Muscle layer of duodenum (tissue), 2 donors: ENCODE results near the gene MYMX.

Source experiments
- H3K27ac ChIP-seq: one replicate; pipeline ENCODE4 v1.7.0; 2013; ENCODE audit warnings: mild to moderate bottlenecking, low read length
- H3K27me3 ChIP-seq: one replicate; pipeline ENCODE4 v1.7.0; 2013; ENCODE audit warnings: low read depth, mild to moderate bottlenecking, control low read depth, low read length
- H3K36me3 ChIP-seq, 2 donors: one replicate each; pipeline ENCODE4 v1.7.0; 2013; ENCODE audit warnings: low read length in 2 of 2, control low read depth in 1 of 2, mild to moderate bottlenecking in 1 of 2; ENCODE audit not compliant: insufficient read depth in 2 of 2, control insufficient read depth in 1 of 2
- H3K4me1 ChIP-seq, 2 donors: one replicate each; pipeline ENCODE4 v1.7.0; 2013; ENCODE audit warnings: low read length in 2 of 2, mild to moderate bottlenecking in 2 of 2, control low read depth in 1 of 2, moderate library complexity in 1 of 2; ENCODE audit not compliant: insufficient read depth in 2 of 2, control insufficient read depth in 1 of 2
- H3K4me3 ChIP-seq, 2 donors: one replicate each; pipeline ENCODE4 v1.7.0; 2013; ENCODE audit warnings: low read length in 2 of 2, low read depth in 1 of 2, mild to moderate bottlenecking in 1 of 2
- H3K9me3 ChIP-seq, 2 donors: one replicate each; pipeline ENCODE4 v1.7.0; 2013; ENCODE audit warnings: low read length in 2 of 2, control low read depth in 1 of 2, mild to moderate bottlenecking in 1 of 2; ENCODE audit not compliant: control insufficient read depth in 1 of 2
- donor health status: healthy.

MYMX gene

DNA sequence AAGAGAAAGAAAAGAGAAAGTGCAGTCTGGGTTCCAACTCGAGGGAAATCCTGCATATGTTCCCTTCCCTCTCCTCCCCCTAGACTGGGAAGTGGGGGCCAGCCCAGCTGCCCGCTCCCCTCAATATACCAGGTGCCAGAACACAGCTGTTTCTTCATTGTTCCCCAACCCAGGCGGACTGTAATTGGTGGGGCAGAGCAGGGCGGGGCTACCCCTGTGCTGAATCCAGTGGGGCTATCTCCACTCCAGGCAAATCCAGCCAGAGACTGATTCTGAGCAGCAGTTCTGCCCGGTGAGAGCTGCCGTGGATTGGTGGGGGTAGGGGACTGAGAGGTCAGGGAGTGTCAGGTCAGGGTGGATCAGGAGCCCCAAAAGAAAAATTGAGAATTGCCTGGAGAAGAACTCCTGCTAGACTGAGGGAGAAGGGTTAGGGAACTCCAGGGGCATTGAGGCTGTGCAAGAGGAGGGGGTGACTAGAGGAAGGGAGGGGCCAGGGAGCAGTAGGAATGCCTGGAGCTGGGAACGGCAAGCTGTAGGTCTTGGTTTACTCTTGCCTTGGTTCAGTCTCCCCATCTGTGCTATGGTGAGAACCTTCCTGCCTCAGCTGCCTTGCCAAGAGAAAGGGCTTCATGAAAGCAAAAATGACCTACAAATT, at the start of gene MYMX:
Gene MYMX (plus strand): TSS at position 250 of the 655 bp plus-strand sequence. CDS start 546 bp downstream, outside the sequence.
- H3K27me3 ChIP-seq: no peaks in the 10 kb centered on the region
- peak within 1 kb of the TSS; percentile 67 for H3K27ac ChIP-seq
- peak within 1 kb of the TSS in 1 of 2 donors; percentile 29 for H3K4me3 ChIP-seq
- H3K4me1 ChIP-seq: peaks cover 22 to 43% of the 10 kb centered on the region in 2 donors
- H3K9me3 ChIP-seq: no peaks in the 10 kb centered on the region
- no peaks in the 10 kb centered on the region for H3K36me3 ChIP-seq

DNA sequence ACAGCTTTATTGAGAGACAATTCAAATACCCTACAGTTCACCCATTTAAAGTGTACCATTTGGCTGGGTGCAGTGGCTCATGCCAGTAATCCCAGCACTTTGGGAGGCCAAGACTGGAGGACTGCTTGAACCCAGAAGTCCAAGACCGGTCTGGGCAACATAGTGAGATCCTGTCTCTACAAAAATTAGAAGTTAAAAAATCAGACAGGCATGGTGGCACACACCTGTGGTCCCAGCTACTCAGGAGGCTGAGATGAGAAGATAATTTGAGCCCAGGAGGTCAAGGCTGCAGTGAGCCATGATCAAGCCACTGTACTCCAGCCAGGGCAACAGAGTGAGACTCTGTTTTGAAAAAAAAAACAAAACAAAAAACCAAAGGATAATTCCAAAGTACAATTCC, 49.2 kb upstream of the MYMX start:
- no peak overlapping the region for H3K4me3 ChIP-seq
- H3K4me1 ChIP-seq: peaks cover 0 to 2% of the 10 kb centered on the region in 2 donors
- H3K27ac ChIP-seq: no peak overlapping the region
- H3K9me3 ChIP-seq: no peaks in the 10 kb centered on the region
- H3K27me3 ChIP-seq: no peaks in the 10 kb centered on the region
- no peaks in the 10 kb centered on the region for H3K36me3 ChIP-seq

DNA sequence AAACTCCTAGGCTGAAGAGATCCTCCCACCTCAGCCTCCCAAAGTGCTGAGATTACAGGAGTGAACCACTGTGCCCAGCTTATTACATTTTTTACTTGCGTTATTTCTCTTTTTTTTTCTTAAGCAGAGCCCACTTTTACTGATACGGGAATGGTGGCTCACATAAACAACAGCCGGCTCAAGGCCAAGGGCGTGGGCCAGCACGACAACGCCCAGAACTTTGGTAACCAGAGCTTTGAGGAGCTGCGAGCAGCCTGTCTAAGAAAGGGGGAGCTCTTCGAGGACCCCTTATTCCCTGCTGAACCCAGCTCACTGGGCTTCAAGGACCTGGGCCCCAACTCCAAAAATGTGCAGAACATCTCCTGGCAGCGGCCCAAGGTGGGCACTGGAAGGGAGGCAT, 47.6 kb upstream of the MYMX start:
- H3K27ac ChIP-seq: no peak overlapping the region
- H3K36me3 ChIP-seq: no peaks in the 10 kb centered on the region
- no peaks in the 10 kb centered on the region for H3K9me3 ChIP-seq
- no peaks in the 10 kb centered on the region for H3K27me3 ChIP-seq
- H3K4me1 ChIP-seq: peaks cover 0 to 6% of the 10 kb centered on the region in 2 donors
- H3K4me3 ChIP-seq: no peak overlapping the region

DNA sequence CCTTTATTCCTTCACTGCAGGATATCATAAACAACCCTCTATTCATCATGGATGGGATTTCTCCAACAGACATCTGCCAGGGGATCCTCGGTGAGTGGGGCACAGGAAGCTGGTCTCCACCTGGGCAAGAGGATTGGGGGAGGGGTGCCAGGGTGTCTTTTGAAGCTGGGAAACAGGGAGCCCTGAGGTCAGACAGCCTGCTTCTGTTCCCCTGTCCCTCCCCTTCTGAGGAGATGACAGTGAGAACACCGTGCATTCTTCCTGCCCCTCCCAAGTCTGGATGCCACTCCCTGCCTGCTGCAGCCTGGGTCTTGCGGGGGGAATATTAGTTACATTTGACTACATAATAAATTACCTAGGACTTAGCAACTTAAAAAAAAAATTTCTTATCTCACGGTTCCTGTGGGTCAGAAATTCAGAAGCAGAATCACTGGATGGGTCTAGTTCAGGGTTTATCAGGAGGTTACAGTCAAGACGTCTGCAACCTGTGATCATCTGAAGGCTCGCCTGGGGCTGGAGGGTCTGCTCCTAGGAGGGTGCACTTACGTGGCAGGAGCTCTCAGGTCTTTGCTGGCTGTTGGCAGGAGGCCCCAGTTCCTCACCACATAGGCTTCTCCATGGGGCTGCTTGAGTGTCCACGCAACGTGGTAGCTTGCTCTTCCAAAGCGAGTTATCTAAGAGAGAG, 46.7 kb upstream of the MYMX start:
- Histone ChIP-seq H3K4me1 (peaks cover 0 to 6% of the 10 kb centered on the region in 2 donors), H3K27ac (no peak overlapping the region), H3K4me3 (no peak overlapping the region), H3K36me3 (no peaks in the 10 kb centered on the region), H3K27me3 (no peaks in the 10 kb centered on the region), H3K9me3 (no peaks in the 10 kb centered on the region)

DNA sequence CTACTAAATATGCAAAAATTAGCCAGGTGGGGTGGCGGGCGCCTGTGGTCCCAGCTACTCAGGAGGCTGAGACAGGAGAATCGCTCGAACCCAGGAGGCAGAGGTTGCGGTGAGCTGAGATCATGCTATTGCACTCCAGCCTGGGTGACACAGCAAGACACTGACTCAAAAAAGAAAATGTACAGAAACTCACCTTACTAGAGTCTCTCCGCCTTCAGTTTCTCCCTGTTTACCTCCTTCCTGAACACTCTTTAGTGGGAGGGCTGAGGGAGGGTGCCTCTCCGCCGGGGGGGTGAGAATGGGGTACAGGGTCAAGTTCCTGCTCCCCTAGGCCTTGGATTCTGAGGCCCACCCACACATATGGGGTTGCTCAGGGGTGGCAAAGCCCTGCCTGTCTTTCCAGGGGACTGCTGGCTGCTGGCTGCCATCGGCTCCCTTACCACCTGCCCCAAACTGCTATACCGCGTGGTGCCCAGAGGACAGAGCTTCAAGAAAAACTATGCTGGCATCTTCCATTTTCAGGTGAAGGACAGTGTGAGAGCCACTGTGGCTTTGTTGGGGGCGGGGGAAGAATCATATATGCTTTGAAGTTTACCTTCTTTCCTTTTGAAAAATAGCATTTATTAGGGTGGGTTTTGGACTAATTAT, 44.7 kb upstream of the MYMX start:
- H3K36me3 ChIP-seq: no peaks in the 10 kb centered on the region
- no peaks in the 10 kb centered on the region for H3K27me3 ChIP-seq
- no peak overlapping the region for H3K4me3 ChIP-seq
- no peak overlapping the region for H3K27ac ChIP-seq
- H3K4me1 ChIP-seq: peaks cover 0 to 6% of the 10 kb centered on the region in 2 donors
- no peaks in the 10 kb centered on the region for H3K9me3 ChIP-seq

DNA sequence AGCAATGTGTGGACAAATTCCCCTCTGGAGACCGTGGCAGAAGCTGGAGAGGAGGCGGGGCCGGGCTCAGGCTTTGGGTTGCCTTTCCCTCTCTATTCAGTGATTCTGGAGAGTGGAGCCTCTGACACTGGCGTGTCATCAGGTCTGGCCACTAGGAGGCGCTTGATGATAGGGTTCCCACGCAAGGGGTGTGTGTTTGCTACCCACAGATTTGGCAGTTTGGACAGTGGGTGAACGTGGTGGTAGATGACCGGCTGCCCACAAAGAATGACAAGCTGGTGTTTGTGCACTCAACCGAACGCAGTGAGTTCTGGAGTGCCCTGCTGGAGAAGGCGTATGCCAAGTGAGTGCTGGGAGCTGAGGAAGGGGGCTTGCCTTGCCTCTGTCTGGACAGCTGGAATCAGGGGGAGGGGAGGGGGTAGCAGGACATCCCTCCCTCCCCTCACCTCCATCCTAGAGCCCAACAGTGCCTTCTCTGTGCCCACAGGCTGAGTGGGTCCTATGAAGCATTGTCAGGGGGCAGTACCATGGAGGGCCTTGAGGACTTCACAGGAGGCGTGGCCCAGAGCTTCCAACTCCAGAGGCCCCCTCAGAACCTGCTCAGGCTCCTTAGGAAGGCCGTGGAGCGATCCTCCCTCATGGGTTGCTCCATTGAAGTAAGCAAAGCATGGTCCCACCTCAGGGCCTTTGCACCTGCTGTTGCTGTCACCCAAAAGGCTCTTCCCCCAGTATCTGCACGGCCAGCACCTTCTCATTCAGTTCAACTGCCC, 43.8 kb upstream of the MYMX start:
- Histone ChIP-seq H3K4me3 (no peak overlapping the region), H3K4me1 (peaks cover 0 to 6% of the 10 kb centered on the region in 2 donors), H3K27ac (no peak overlapping the region), H3K27me3 (no peaks in the 10 kb centered on the region), H3K9me3 (no peaks in the 10 kb centered on the region), H3K36me3 (no peaks in the 10 kb centered on the region)

DNA sequence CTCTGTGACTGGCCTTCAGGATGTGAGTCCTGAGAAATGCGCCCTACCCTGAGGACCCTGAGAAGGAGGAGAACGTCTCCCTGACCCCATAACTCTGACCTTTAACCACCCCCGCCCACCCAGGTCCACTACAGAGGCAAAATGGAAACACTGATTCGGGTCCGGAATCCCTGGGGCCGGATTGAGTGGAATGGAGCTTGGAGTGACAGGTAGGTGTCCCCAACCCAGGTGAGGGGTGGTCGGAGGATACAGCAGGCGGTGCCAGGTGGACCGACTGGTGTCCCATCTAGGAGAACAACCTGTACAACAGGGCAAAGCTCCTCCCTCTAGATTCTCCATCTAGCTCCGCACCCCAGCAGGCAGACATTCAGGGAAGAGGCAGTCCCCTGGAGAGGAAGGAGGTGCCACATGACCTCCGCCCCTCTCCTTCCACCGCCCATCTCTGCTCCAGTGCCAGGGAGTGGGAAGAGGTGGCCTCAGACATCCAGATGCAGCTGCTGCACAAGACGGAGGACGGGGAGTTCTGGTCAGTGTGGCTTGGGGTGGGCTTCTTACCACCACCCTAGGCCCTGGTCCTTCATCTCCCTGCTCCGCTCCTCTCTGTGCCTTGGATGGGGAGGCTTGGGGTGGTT, 40.5 kb upstream of the MYMX start:
- Histone ChIP-seq H3K4me1 (peaks cover 0 to 6% of the 10 kb centered on the region in 2 donors), H3K4me3 (no peak overlapping the region), H3K27ac (no peak overlapping the region)

DNA sequence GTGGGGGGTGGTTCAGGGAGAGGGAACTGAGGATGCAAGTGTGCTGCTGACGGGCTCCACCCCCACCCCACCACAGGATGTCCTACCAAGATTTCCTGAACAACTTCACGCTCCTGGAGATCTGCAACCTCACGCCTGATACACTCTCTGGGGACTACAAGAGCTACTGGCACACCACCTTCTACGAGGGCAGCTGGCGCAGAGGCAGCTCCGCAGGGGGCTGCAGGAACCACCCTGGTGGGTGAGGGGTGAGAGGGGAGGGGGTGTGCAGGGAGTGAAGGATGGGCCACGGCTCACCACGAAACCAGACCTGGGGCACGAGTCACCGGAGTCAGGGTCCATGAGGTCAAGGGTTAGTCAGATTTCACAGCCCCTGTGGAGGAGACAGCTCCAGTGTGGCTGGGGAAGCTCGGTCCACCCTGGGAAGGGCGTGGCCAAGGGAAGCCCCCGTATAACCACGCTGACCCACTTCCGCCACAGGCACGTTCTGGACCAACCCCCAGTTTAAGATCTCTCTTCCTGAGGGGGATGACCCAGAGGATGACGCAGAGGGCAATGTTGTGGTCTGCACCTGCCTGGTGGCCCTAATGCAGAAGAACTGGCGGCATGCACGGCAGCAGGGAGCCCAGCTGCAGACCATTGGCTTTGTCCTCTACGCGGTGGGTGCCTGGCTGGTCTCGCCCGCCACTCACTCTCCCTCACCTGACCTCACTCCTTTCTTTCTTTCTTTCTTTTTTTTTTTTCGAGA, 39.8 kb upstream of the MYMX start:
- Histone ChIP-seq H3K27ac (no peak overlapping the region), H3K4me3 (no peak overlapping the region), H3K4me1 (peaks cover 0 to 6% of the 10 kb centered on the region in 2 donors), H3K36me3 (no peaks in the 10 kb centered on the region), H3K27me3 (no peaks in the 10 kb centered on the region), H3K9me3 (no peaks in the 10 kb centered on the region)

More for the DNA sequence above, 40.5 kb upstream of the MYMX start:
- Histone ChIP-seq H3K27me3 (no peaks in the 10 kb centered on the region), H3K36me3 (no peaks in the 10 kb centered on the region), H3K9me3 (no peaks in the 10 kb centered on the region)

DNA sequence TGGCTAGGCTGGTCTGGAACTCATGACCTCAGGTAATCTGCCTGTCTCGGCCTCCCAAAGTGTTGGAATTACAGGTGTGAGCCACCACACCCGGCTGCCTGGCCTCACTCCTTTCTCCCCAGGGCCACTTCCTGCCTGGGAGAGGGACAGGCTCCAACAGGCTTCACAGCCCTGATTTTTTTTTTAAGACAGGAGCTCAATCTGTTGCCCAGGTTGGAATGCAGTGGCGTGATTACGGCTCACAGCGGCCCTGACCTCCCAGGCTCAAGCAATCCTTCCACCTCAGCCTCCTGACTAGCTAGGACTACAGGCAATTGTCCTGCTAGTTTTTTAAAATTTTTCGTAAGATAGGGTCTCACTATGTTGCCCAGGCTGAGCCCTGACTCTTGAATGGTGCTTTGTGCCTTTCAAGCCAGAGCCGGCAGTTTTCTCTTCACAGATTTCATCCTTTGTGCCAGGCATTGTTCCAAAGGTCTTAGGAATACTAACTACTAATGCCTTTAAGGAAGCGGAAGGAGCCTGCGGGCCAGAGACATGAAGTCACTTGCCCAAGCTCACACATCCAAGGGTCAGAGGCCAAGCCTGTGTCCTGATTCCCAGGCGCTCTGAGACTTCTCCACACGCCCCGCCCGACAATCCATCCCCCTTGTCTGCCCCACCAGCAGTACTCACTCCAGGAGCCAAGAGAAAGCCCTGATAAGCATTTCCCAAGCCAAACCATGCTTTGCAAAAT, 38.9 kb upstream of the MYMX start:
- peaks cover 0 to 1% of the 10 kb centered on the region in 2 donors for H3K4me1 ChIP-seq
- no peak overlapping the region for H3K27ac ChIP-seq
- H3K36me3 ChIP-seq: no peaks in the 10 kb centered on the region
- no peaks in the 10 kb centered on the region for H3K27me3 ChIP-seq
- no peak overlapping the region for H3K4me3 ChIP-seq
- H3K9me3 ChIP-seq: no peaks in the 10 kb centered on the region
